ENCODE results near the gene ZBTB20. TPM values are rescaled to one million over a fixed set of nuclear protein-coding genes. Genes with fewer than 3 reads are reported as not detected.

The ZBTB20 gene
- total RNA-seq, 2 donors from 2014 or later: 19.8 to 23.1 TPM

- DNase-seq (no peak), ATAC-seq (replicated peaks in 1 of 2) (no peak)
- Mint-ChIP-seq H3K4me3 (no peak overlapping the region), H3K27ac (no peak overlapping the region), H3K9me3 (no peaks in the 10 kb centered on the region), H3K36me3 (ENCODE audit: insufficient read depth in 2 of 2) (no peaks in the 10 kb centered on the region), H3K27me3 (ENCODE audit: low read depth) (no peaks in the 10 kb centered on the region), H3K4me1 (ENCODE audit: low read depth) (peaks cover 7% of the 10 kb centered on the region)
Observed at GRCh38 chr3:114460459-114460858, 686.6 kb downstream of the ZBTB20 start.

- no peaks in the 10 kb centered on the region for H3K4me1 Mint-ChIP-seq (ENCODE audit: low read depth)
- no peaks in the 10 kb centered on the region for H3K9me3 Mint-ChIP-seq
- H3K27ac Mint-ChIP-seq: no peak overlapping the region
- DNase-seq: no peak
- H3K27me3 Mint-ChIP-seq (ENCODE audit: low read depth): no peaks in the 10 kb centered on the region
- no peak overlapping the region for H3K4me3 Mint-ChIP-seq
- H3K36me3 Mint-ChIP-seq (ENCODE audit: insufficient read depth in 2 of 2): no peaks in the 10 kb centered on the region
- ATAC-seq (replicated peaks in 1 of 2): no peak
Observed at GRCh38 chr3:114456742-114457141, 690.3 kb downstream of the ZBTB20 start.

GRCh38 chr3:114455432-114455831 lies 691.7 kb downstream of the ZBTB20 start:
- Mint-ChIP-seq H3K4me3 (no peak overlapping the region), H3K27ac (no peak overlapping the region), H3K4me1 (ENCODE audit: low read depth) (peaks cover 9% of the 10 kb centered on the region), H3K27me3 (ENCODE audit: low read depth) (no peaks in the 10 kb centered on the region), H3K36me3 (ENCODE audit: insufficient read depth in 2 of 2) (no peaks in the 10 kb centered on the region), H3K9me3 (no peaks in the 10 kb centered on the region)
- DNase-seq: no peak
- ATAC-seq (replicated peaks in 1 of 2): no peak

- ATAC-seq (replicated peaks in 1 of 2): no peak
- H3K27me3 Mint-ChIP-seq (ENCODE audit: low read depth): no peaks in the 10 kb centered on the region
Observed at GRCh38 chr3:114454551-114455251, 692.4 kb downstream of the ZBTB20 start.

GRCh38 chr3:114453361-114453780 lies 693.7 kb downstream of the ZBTB20 start:
- H3K27ac Mint-ChIP-seq: peak overlapping the region; percentile 6
- peaks cover 9% of the 10 kb centered on the region for H3K4me1 Mint-ChIP-seq (ENCODE audit: low read depth)
- no peaks in the 10 kb centered on the region for H3K9me3 Mint-ChIP-seq
- H3K36me3 Mint-ChIP-seq (ENCODE audit: insufficient read depth in 2 of 2): no peaks in the 10 kb centered on the region
- H3K4me3 Mint-ChIP-seq: peak overlapping the region in 1 of 2 donors; percentile 10
- H3K27me3 Mint-ChIP-seq (ENCODE audit: low read depth): no peaks in the 10 kb centered on the region
- ATAC-seq (replicated peaks in 1 of 2) (no peak), DNase-seq (no peak)

More at GRCh38 chr3:114454551-114455251, 692.4 kb downstream of the ZBTB20 start:
- H3K4me1 Mint-ChIP-seq (ENCODE audit: low read depth): peaks cover 9% of the 10 kb centered on the region
- H3K27ac Mint-ChIP-seq: no peak overlapping the region
- no peaks in the 10 kb centered on the region for H3K36me3 Mint-ChIP-seq (ENCODE audit: insufficient read depth in 2 of 2)
- no peaks in the 10 kb centered on the region for H3K9me3 Mint-ChIP-seq
- no peak for DNase-seq
- H3K4me3 Mint-ChIP-seq: no peak overlapping the region

GRCh38 chr3:114452937-114453336 lies 694.2 kb downstream of the ZBTB20 start:
- Mint-ChIP-seq H3K27me3 (ENCODE audit: low read depth) (no peaks in the 10 kb centered on the region), H3K9me3 (no peaks in the 10 kb centered on the region), H3K4me1 (ENCODE audit: low read depth) (peaks cover 9% of the 10 kb centered on the region), H3K36me3 (ENCODE audit: insufficient read depth in 2 of 2) (no peaks in the 10 kb centered on the region), H3K27ac (peak overlapping the region; percentile 6), H3K4me3 (no peak overlapping the region)
- DNase-seq (no peak), ATAC-seq (replicated peaks in 1 of 2) (no peak)

GRCh38 chr3:114452256-114452655 lies 694.8 kb downstream of the ZBTB20 start:
- H3K27me3 Mint-ChIP-seq (ENCODE audit: low read depth): no peaks in the 10 kb centered on the region

GRCh38 chr3:114451561-114452018 lies 695.5 kb downstream of the ZBTB20 start:
- ATAC-seq (replicated peaks in 1 of 2) (no peak), DNase-seq (no peak)
- no peaks in the 10 kb centered on the region for H3K27me3 Mint-ChIP-seq (ENCODE audit: low read depth)

More at GRCh38 chr3:114452256-114452655, 694.8 kb downstream of the ZBTB20 start:
- Mint-ChIP-seq H3K36me3 (ENCODE audit: insufficient read depth in 2 of 2) (no peaks in the 10 kb centered on the region), H3K27ac (no peak overlapping the region), H3K9me3 (no peaks in the 10 kb centered on the region), H3K4me1 (ENCODE audit: low read depth) (peaks cover 9% of the 10 kb centered on the region), H3K4me3 (no peak overlapping the region)
- ATAC-seq (replicated peaks in 1 of 2): no peak
- DNase-seq: no peak

GRCh38 chr3:114451051-114451451 lies 696.0 kb downstream of the ZBTB20 start:
- Mint-ChIP-seq H3K4me1 (ENCODE audit: low read depth) (peaks cover 9% of the 10 kb centered on the region), H3K4me3 (no peak overlapping the region), H3K9me3 (no peaks in the 10 kb centered on the region), H3K27me3 (ENCODE audit: low read depth) (no peaks in the 10 kb centered on the region), H3K27ac (no peak overlapping the region), H3K36me3 (ENCODE audit: insufficient read depth in 2 of 2) (no peaks in the 10 kb centered on the region)
- ATAC-seq (replicated peaks in 1 of 2): no peak
- no peak for DNase-seq

More at GRCh38 chr3:114451561-114452018, 695.5 kb downstream of the ZBTB20 start:
- peaks cover 9% of the 10 kb centered on the region for H3K4me1 Mint-ChIP-seq (ENCODE audit: low read depth)
- no peaks in the 10 kb centered on the region for H3K36me3 Mint-ChIP-seq (ENCODE audit: insufficient read depth in 2 of 2)
- no peak overlapping the region for H3K27ac Mint-ChIP-seq
- no peaks in the 10 kb centered on the region for H3K9me3 Mint-ChIP-seq
- H3K4me3 Mint-ChIP-seq: no peak overlapping the region

GRCh38 chr3:114450008-114450596 lies 697.0 kb downstream of the ZBTB20 start:
- no peaks in the 10 kb centered on the region for H3K27me3 Mint-ChIP-seq (ENCODE audit: low read depth)
- H3K4me3 Mint-ChIP-seq: no peak overlapping the region
- peaks cover 9% of the 10 kb centered on the region for H3K4me1 Mint-ChIP-seq (ENCODE audit: low read depth)
- H3K27ac Mint-ChIP-seq: no peak overlapping the region
- H3K36me3 Mint-ChIP-seq (ENCODE audit: insufficient read depth in 2 of 2): no peaks in the 10 kb centered on the region
- no peaks in the 10 kb centered on the region for H3K9me3 Mint-ChIP-seq
- DNase-seq (no peak), ATAC-seq (replicated peaks in 1 of 2) (no peak)

GRCh38 chr3:114449271-114450007 lies 697.6 kb downstream of the ZBTB20 start:
- no peak for ATAC-seq (replicated peaks in 1 of 2)
- H3K36me3 Mint-ChIP-seq (ENCODE audit: insufficient read depth in 2 of 2): no peaks in the 10 kb centered on the region
- peaks cover 9% of the 10 kb centered on the region for H3K4me1 Mint-ChIP-seq (ENCODE audit: low read depth)
- H3K4me3 Mint-ChIP-seq: no peak overlapping the region
- DNase-seq: no peak
- no peaks in the 10 kb centered on the region for H3K27me3 Mint-ChIP-seq (ENCODE audit: low read depth)
- no peak overlapping the region for H3K27ac Mint-ChIP-seq
- H3K9me3 Mint-ChIP-seq: no peaks in the 10 kb centered on the region

GRCh38 chr3:114447950-114448479 lies 699.1 kb downstream of the ZBTB20 start:
- H3K27ac Mint-ChIP-seq: no peak overlapping the region
- no peak for ATAC-seq (replicated peaks in 1 of 2)

GRCh38 chr3:114447545-114447944 lies 699.5 kb downstream of the ZBTB20 start:
- ATAC-seq (replicated peaks in 1 of 2): no peak
- H3K36me3 Mint-ChIP-seq (ENCODE audit: insufficient read depth in 2 of 2): no peaks in the 10 kb centered on the region
- DNase-seq: no peak
- no peak overlapping the region for H3K27ac Mint-ChIP-seq
- no peak overlapping the region for H3K4me3 Mint-ChIP-seq
- H3K4me1 Mint-ChIP-seq (ENCODE audit: low read depth): peaks cover 9% of the 10 kb centered on the region
- H3K27me3 Mint-ChIP-seq (ENCODE audit: low read depth): no peaks in the 10 kb centered on the region
- H3K9me3 Mint-ChIP-seq: no peaks in the 10 kb centered on the region

More at GRCh38 chr3:114447950-114448479, 699.1 kb downstream of the ZBTB20 start:
- Mint-ChIP-seq H3K4me3 (no peak overlapping the region), H3K9me3 (no peaks in the 10 kb centered on the region), H3K4me1 (ENCODE audit: low read depth) (peaks cover 9% of the 10 kb centered on the region), H3K36me3 (ENCODE audit: insufficient read depth in 2 of 2) (no peaks in the 10 kb centered on the region), H3K27me3 (ENCODE audit: low read depth) (no peaks in the 10 kb centered on the region)
- no peak for DNase-seq

All from activated T-cell treated with anti-CD3 and anti-CD28 coated beads, Interleukin-2, amount 50 U/mL, for 72 hours (primary cell).